Activated CD4-positive, CD25-positive, alpha-beta regulatory T cell treated with anti-CD3 and anti-CD28 coated beads, Interleukin-2, amount 50 U/mL, for 72 hours (primary cell): ENCODE data around the gene PNPLA2.

Experiments
- DNase-seq: peaks from one replicate; pipeline ENCODE4 v3.0.0; 2021

PNPLA2 gene

GRCh38 chr11:846496-847098 lies 27.9 kb downstream of the PNPLA2 start:
- no peak for DNase-seq

DNA sequence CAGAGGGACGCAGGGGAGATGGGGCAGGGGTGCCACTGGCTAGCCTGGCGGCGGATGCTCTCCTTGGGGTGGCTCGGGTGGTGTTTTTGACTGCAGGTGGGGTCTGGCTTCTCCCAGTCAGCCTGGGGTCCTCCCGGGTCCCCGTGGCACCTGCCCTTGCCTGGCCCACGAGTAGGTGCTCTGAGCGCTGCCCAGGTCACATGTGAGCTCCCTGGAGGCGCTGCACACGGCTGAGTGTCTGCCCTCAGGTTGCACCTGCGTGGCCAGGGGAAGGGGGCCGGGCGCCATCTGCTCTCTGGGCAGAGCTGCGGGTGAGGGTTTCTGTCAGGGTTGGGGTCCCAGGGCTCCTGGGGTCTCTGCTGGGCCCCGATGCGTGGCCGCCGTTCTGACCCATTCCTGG lies 29.2 kb downstream of the PNPLA2 start:
- no peak for DNase-seq

- peak; percentile 69 for DNase-seq
Observed at GRCh38 chr11:848380-848931, 29.7 kb downstream of the PNPLA2 start.

DNA sequence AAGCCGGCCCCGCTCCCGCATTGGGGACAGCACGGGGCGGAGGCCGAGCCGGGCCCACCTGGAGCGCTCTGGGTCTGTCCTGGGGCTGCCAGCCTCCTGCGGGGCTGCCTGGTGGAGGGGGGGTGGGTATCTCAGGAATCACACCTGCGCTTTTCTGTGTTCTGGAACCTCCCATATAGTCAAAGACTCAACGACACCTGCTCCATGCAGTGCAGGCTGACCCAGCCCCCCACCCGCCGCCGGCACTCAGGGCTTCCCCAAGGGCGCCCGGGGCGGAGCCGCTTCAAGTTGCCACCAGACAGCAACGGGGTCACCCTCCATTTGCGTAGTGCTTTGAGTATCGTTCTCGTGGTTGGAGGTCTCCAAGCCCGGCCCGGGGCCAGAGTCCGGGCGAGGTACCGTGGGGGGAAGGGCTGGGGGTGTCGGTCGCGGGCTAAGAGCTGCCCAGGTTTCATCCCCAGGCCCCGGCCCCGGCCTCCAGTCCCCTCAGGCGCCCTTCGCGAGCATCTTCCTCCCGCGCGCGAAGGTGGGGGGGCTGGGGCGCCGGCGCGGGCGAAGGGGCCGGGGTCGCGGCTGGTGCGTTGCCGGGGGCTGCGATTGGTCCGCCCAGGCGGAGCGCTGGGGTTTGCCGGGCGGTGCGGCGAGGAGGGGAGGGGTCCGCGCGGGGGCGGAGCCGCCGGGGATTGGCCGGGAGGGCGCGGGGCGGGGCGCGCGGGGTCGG lies 30.6 kb downstream of the PNPLA2 start:
- no peak for DNase-seq

- no peak for DNase-seq
Observed at GRCh38 chr11:849951-850774, 31.4 kb downstream of the PNPLA2 start.

DNA sequence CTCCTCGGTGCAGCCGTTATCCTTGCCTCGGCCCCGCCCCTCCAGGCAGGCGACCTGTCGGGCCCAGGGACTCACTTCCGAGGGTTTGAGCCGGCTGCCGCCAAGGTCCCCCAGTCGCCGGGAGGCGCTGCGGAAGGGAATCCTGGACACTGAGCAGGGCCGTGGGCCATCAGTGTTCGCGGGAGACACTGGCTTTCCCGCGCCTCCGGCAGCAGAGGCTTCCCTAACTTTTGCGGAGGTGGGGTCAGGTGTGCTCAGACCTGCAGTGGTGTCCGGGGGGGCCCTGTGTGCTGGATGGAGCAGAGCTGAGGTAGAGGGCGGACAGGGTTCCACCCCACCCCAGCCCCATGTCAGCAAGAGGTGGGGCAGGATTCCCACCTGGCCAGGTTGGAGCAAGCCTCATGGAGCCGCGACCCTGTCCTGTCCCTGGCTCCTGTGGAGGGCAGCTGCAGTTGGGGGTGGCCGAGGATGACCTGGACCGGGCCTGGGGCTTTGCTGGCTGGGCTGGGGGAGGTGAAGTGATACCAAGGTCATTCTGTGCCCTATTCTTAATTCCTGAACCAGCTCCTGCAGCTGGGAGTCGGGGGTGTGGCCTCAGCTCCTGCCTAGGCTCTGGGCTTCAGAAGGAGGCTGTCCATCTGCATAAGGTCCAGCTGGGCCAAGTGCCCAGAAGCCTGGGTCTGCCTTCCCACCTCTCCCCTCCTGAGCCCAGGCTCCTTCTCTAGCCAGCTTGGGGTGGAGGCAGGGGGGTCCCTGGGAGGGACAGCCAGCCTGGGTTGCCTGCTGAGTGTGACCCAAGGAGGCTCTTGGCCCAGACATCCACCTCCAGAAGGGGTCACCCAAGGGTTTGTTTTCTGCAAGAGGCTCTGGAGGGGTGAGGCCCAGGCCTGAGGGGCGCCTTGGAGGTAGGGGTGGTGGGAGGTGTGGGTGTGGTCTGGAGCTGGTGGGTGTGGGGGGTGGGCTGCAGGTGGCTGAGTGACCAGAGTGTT lies 32.4 kb downstream of the PNPLA2 start:
- DNase-seq, result no peak

- no peak for DNase-seq
Observed at GRCh38 chr11:852762-853161, 34.0 kb downstream of the PNPLA2 start.

DNA sequence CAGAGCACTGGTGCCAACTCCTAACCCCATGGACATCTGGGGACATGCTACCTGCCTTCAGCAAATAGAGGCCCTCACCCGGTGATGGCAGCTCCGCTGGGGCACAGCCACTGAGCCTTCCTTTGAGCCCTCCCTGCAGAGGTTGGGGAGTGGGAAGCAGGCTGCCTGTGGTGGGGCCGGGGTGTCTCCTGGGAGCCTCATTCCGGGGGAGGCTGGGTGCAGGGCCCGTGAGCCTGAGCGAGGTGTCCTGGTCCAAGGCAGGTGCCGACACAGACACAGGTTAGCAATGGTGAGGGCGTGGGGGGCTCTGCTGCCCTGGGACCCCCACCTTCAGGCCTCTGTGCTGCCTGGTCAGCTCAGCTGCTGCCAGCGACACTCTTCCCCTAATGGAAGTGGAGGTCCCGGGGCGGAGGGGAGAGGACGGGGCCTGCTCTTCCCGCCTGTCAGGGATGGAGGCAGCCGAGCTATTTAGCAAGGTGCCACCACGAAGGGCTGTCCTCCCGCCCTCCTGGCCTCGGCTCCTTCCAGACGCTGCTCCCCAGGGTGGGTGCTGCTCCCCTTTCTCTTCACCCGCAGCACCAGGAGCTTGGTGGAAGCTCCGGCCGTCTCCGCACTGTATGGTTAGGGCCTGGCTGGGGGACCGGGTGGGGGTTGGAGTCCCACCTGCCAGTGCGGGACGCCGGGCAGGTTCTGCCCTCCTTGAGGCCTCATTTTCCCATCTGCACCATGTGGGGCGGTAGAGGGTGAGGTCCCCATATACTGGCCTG lies 35.2 kb downstream of the PNPLA2 start:
- no peak for DNase-seq

DNA sequence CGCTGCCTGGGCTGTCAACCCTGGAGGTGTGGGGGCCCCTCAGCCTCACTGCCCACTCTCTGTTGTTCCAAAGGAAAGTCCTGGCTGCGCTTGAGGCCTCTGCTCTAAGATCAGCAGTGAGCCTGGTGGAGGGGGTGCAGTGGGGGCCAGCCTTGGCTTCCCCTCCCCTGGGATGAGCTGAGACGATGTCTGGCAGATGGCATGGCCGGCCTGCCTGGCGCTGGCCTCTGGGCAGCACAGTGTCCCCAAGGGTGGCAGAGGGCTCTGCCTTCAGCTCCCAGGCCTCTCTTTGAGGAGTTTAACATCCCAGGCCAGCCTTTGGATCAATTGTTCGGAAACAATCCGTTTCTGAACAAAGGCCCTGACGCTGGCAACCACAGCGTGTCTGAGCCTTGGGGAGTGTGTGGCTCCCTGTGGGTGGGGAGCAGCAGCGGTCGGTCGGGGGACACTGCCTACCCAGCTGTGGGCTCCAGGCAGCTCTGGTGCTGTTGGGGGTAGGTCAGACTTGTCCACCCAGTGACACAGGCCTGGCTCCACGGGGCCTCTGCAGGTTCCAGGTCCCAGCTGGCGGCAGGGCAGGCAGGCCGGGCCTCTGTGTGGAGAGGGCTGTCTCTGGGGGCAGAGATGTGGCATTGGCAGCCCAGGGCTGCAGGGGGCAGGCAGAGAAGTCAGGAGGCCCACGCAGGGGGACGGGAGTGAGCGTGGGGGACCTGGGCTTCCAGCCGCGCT lies 36.1 kb downstream of the PNPLA2 start:
- no peak for DNase-seq

- DNase-seq, result no peak
Observed at GRCh38 chr11:855330-855674, 36.6 kb downstream of the PNPLA2 start.

GRCh38 chr11:855796-856195 lies 37.1 kb downstream of the PNPLA2 start:
- DNase-seq, result no peak

- no peak for DNase-seq
Observed at GRCh38 chr11:856397-856796, 37.7 kb downstream of the PNPLA2 start.

- no peak for DNase-seq
Observed at GRCh38 chr11:858053-858761, 39.5 kb downstream of the PNPLA2 start.

GRCh38 chr11:858762-859339 lies 40.1 kb downstream of the PNPLA2 start:
- DNase-seq, result no peak

- no peak for DNase-seq
Observed at GRCh38 chr11:859394-860131, 40.8 kb downstream of the PNPLA2 start.

- DNase-seq, result no peak
Observed at GRCh38 chr11:860234-861104, 41.8 kb downstream of the PNPLA2 start.

GRCh38 chr11:861105-861479 lies 42.4 kb downstream of the PNPLA2 start:
- no peak for DNase-seq

- DNase-seq, result no peak
Observed at GRCh38 chr11:862081-862661, 43.5 kb downstream of the PNPLA2 start.
